DOHH2 (cell line): ENCODE data around the gene TBPL1.

ENCODE experiments used
- CTCF ChIP-seq: fragments of 200-600 bp; sonication (generic); IDR thresholded peaks from one replicate; pipeline ENCODE4 v1.5.1; 2014; ENCODE audit warnings: antibody characterized with exemption, mild to moderate bottlenecking, low read depth, low read length; ENCODE audit not compliant: poor library complexity, severe bottlenecking
- EZH2phosphoT487 ChIP-seq: fragments of 200-600 bp; sonication (generic); IDR thresholded peaks from 2 replicates; pipeline ENCODE4 v1.6.1; 2017; ENCODE audit warnings: borderline replicate concordance, mild to moderate bottlenecking, antibody characterized with exemption, low read length, moderate library complexity, mixed read lengths

- TF ChIP-seq CTCF (no peak), EZH2phosphoT487 (no peak)
These were observed 49.8 kb downstream of the TBPL1 start for GRCh38 chr6:134002821-134003220.
